Measurements from ENCODE around the gene CAMK2D. TPM values are rescaled to one million over a fixed set of nuclear protein-coding genes. Genes with fewer than 3 reads are reported as not detected.

CAMK2D gene
- total RNA-seq, 2 donors from 2014 or later, result 132 to 187 TPM

GRCh38 chr4:113745711-113746110 lies 15.8 kb downstream of the CAMK2D start:
- no peak overlapping the region for H3K27ac ChIP-seq
- H3K4me3 ChIP-seq, result no peak overlapping the region
- no peak for TF ChIP-seq CTCF (IDR thresholded peaks at IDR 0.05)
- no peaks in the 10 kb centered on the region for H3K27me3 ChIP-seq
- H3K9me3 ChIP-seq, result no peaks in the 10 kb centered on the region
- no peaks in the 10 kb centered on the region for H3K36me3 ChIP-seq
- H3K4me1 ChIP-seq, result peaks cover 0 to 22% of the 10 kb centered on the region in 2 donors
- no peak for DNase-seq (ENCODE audit: low spot score)

- H3K4me1 ChIP-seq, result peaks cover 0 to 14% of the 10 kb centered on the region in 2 donors
- no peak for DNase-seq (ENCODE audit: low spot score)
- no peaks in the 10 kb centered on the region for H3K27me3 ChIP-seq
- H3K4me3 ChIP-seq, result no peak overlapping the region
- no peaks in the 10 kb centered on the region for H3K36me3 ChIP-seq
- no peaks in the 10 kb centered on the region for H3K9me3 ChIP-seq
- H3K27ac ChIP-seq, result no peak overlapping the region
- no peak for TF ChIP-seq CTCF (IDR thresholded peaks at IDR 0.05)
Measured at GRCh38 chr4:113744667-113745240, 16.8 kb downstream of the CAMK2D start.

GRCh38 chr4:113743690-113744089 lies 17.8 kb downstream of the CAMK2D start:
- H3K4me3 ChIP-seq, result no peak overlapping the region
- no peak for DNase-seq (ENCODE audit: low spot score)
- H3K9me3 ChIP-seq, result no peaks in the 10 kb centered on the region
- no peaks in the 10 kb centered on the region for H3K36me3 ChIP-seq
- no peaks in the 10 kb centered on the region for H3K27me3 ChIP-seq
- H3K4me1 ChIP-seq, result peaks cover 0 to 14% of the 10 kb centered on the region in 2 donors
- H3K27ac ChIP-seq, result no peak overlapping the region
- TF ChIP-seq CTCF (IDR thresholded peaks at IDR 0.05), result no peak

- H3K27ac ChIP-seq, result no peak overlapping the region
- TF ChIP-seq CTCF (IDR thresholded peaks at IDR 0.05), result no peak
- no peak for DNase-seq (ENCODE audit: low spot score)
- no peaks in the 10 kb centered on the region for H3K9me3 ChIP-seq
- no peaks in the 10 kb centered on the region for H3K27me3 ChIP-seq
- H3K36me3 ChIP-seq, result no peaks in the 10 kb centered on the region
- no peak overlapping the region for H3K4me3 ChIP-seq
- H3K4me1 ChIP-seq, result peaks cover 0 to 21% of the 10 kb centered on the region in 2 donors
Measured at GRCh38 chr4:113742643-113743042, 18.9 kb downstream of the CAMK2D start.

GRCh38 chr4:113741956-113742355 lies 19.6 kb downstream of the CAMK2D start:
- Histone ChIP-seq H3K4me1 (peaks cover 0 to 21% of the 10 kb centered on the region in 2 donors), H3K36me3 (no peaks in the 10 kb centered on the region), H3K27ac (no peak overlapping the region), H3K9me3 (no peaks in the 10 kb centered on the region), H3K27me3 (no peaks in the 10 kb centered on the region), H3K4me3 (no peak overlapping the region)
- TF ChIP-seq CTCF (IDR thresholded peaks at IDR 0.05), result no peak
- no peak for DNase-seq (ENCODE audit: low spot score)

GRCh38 chr4:113740857-113741379 lies 20.6 kb downstream of the CAMK2D start:
- no peaks in the 10 kb centered on the region for H3K36me3 ChIP-seq
- DNase-seq (ENCODE audit: low spot score), result no peak
- no peak overlapping the region for H3K4me3 ChIP-seq
- H3K27me3 ChIP-seq, result no peaks in the 10 kb centered on the region
- H3K27ac ChIP-seq, result no peak overlapping the region
- TF ChIP-seq CTCF (IDR thresholded peaks at IDR 0.05), result no peak
- peaks cover 0 to 21% of the 10 kb centered on the region in 2 donors for H3K4me1 ChIP-seq
- H3K9me3 ChIP-seq, result no peaks in the 10 kb centered on the region
